Measurements from ENCODE around the gene OTUD3.

GRCh38 chr1:19866758-19867157 lies 15.4 kb upstream of the OTUD3 start:
- TF ChIP-seq CTCF (conservative IDR thresholded peaks at IDR 0.05) = no peak
- no peak for TF ChIP-seq EZH2 (IDR thresholded peaks at IDR 0.05; ENCODE audit: low read depth)

All from PC-9 (cell line).